Left ventricle myocardium inferior (tissue), 1 donor: ENCODE measurements around the gene UGT1A9. TPM values are rescaled to one million over a fixed set of nuclear protein-coding genes. Genes with fewer than 3 reads are reported as not detected.

Source experiments
- DNase-seq: peaks from one replicate; pipeline ENCODE4 v3.0.0-alpha.2; 2020
- H3K27ac ChIP-seq: fragments of 200-600 bp; replicated peaks from 2 replicates; pipeline ENCODE4 v1.8.0; 2021
- H3K27me3 ChIP-seq: fragments of 200-600 bp; 2 replicates; pipeline ENCODE4 v1.8.0; 2021; ENCODE audit warnings: low read depth
- H3K36me3 ChIP-seq: fragments of 200-600 bp; 2 replicates; pipeline ENCODE4 v1.8.0; 2021
- H3K4me1 ChIP-seq: fragments of 200-600 bp; 2 replicates; pipeline ENCODE4 v1.8.0; 2021
- H3K4me3 ChIP-seq: fragments of 200-600 bp; 2 replicates; pipeline ENCODE4 v1.8.0; 2021; ENCODE audit warnings: mild to moderate bottlenecking, moderate library complexity
- H3K9me3 ChIP-seq: fragments of 200-600 bp; replicated peaks from 2 replicates; pipeline ENCODE4 v1.8.0; 2021
- CTCF ChIP-seq: fragments of 200-600 bp; IDR thresholded peaks from 2 replicates; pipeline ENCODE4 v1.8.0; 2021; ENCODE audit warnings: antibody characterized with exemption, mild to moderate bottlenecking, borderline replicate concordance
- intact Hi-C: fragments of 100-400 bp; cut with micrococcal nuclease; formaldehyde crosslinking; loops from one replicate; pipeline ENCODE4 v1.11.0; 2022
- total RNA-seq: library from RNA; stranded (reverse); fragmentation: NEBNext Ultra II Directional; extraction: Animal tissue kit (Norgen Biotek cat#: 25700); gene quantifications from one replicate; pipeline ENCODE4 v1.2.1, GENCODE V29; 2021
- donor health status: DM: no; HTN: yes; CAD: no; lungs with severe emphysema.

UGT1A9 gene
- total RNA-seq, 1 donor from 2014 or later, result not detected

DNA sequence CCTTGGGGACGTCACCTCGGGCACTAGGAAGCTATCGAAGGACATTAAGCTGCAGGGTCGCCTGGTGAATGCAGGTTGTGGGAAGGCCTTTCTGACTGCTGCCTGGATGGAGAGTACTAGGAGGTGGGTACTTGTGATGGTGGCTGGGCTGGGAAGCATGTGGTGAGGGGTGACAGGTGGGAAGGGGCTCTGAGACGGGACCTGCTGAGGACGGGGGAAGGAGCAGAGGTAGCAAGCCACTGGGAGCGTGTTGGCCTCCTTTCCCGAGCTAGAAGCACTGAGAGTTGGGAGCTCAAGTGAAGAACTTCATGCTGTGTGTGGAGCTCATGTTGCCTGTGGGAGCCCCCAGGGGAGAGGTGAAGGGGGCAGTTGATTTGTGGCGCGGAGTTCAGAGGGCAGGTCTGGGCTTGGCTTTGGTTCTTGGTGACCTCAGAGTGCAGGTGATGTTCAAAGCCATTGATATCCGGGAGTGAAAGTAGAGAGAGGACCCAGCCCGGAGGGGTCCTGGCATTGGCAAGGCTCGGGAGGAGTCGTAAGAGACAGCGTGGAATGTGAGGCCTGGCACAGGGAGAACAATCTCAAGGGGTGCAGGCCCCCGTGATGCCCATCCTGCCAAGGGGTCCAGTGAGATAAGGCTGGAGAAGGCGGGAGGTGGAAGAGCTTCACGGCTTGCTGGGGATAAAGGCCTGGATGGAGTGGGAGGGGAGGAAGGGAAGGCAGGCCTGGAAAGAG is 119.6 kb downstream of the UGT1A9 start:
- Histone ChIP-seq H3K4me3 (no peak overlapping the region), H3K4me1 (no peaks in the 10 kb centered on the region), H3K9me3 (no peaks in the 10 kb centered on the region), H3K27ac (no peak overlapping the region), H3K36me3 (no peaks in the 10 kb centered on the region), H3K27me3 (peaks cover 13% of the 10 kb centered on the region)
- DNase-seq, result no peak
- intact Hi-C loops, result no loop called here
- no peak for TF ChIP-seq CTCF

- Histone ChIP-seq H3K4me1 (no peaks in the 10 kb centered on the region), H3K9me3 (no peaks in the 10 kb centered on the region), H3K4me3 (no peak overlapping the region), H3K27ac (no peak overlapping the region), H3K27me3 (peaks cover 13% of the 10 kb centered on the region), H3K36me3 (no peaks in the 10 kb centered on the region)
- TF ChIP-seq CTCF, result no peak
- intact Hi-C loops, result no loop called here
- DNase-seq, result no peak
These were observed 120.2 kb downstream of the UGT1A9 start for GRCh38 chr2:233791883-233792329.

GRCh38 chr2:233792720-233793119 is 121.0 kb downstream of the UGT1A9 start:
- Histone ChIP-seq H3K27me3 (peaks cover 13% of the 10 kb centered on the region), H3K4me1 (no peaks in the 10 kb centered on the region), H3K27ac (no peak overlapping the region), H3K36me3 (no peaks in the 10 kb centered on the region), H3K4me3 (no peak overlapping the region), H3K9me3 (no peaks in the 10 kb centered on the region)
- intact Hi-C loops, result no loop called here
- no peak for TF ChIP-seq CTCF
- no peak for DNase-seq

DNA sequence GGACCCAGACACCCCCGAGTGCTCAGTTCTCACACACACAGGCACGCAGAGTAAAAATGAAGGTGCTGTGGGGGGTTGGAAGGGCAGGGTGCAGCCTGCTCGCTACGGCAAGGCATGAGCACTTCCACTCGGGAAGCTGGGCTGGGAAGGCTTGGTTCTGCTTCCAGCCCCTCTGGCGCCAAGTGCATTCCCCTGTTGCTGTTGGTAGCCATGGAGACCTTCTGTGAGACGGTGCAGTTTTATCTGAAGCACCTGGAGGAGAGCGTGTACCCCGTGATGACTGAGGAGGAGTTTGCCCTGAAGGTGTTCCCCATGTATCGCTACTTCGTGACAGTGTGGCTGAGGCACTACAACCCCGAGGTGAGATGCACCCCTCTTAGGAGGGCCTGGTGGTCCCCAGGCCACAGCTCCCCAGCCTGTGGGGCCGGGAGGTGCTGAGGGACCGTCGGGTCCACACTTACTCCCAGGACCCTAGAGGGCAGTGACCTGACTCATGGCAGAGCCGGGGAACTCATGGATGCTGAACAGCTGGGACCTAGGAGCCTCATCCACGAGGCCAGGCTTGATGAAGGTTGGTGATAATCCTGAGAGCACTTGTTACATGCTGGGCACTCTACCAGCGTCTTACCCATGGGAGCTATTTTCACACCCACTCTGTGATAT is 121.9 kb downstream of the UGT1A9 start:
- H3K4me1 ChIP-seq, result no peaks in the 10 kb centered on the region
- H3K9me3 ChIP-seq, result no peaks in the 10 kb centered on the region
- no peaks in the 10 kb centered on the region for H3K36me3 ChIP-seq
- H3K4me3 ChIP-seq, result no peak overlapping the region
- intact Hi-C loops, result no loop called here
- no peak overlapping the region for H3K27ac ChIP-seq
- DNase-seq, result no peak
- no peak for TF ChIP-seq CTCF
- peaks cover 13% of the 10 kb centered on the region for H3K27me3 ChIP-seq

DNA sequence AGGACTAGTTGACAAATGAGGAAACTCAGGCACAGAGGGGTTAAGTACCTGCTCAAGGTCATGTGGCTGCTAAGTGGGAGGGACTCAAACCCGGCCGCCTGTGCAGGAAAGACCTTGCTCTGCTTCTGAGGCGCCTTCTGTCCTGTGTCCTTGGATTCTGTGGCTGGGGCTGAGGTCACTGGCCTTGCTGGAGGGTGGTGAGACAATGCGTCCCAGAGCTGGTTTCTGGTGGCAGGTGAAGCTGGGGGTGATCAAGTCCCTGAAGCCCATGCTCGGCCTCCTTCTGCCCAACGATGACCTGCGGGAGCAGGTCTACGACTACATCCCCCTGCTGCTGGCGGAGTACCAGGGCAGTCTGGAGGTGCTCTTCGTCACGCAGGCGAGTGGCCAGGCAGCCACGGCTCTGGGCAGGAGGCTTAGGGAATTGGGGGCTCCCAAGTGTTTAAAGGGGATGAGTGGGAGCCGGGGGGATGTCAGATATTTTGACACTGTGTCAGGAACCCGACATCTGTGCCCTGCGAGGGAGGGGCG is 122.5 kb downstream of the UGT1A9 start:
- TF ChIP-seq CTCF, result no peak
- H3K4me3 ChIP-seq, result no peak overlapping the region
- H3K27ac ChIP-seq, result no peak overlapping the region
- DNase-seq, result no peak
- no peaks in the 10 kb centered on the region for H3K4me1 ChIP-seq
- peaks cover 15% of the 10 kb centered on the region for H3K27me3 ChIP-seq
- no peaks in the 10 kb centered on the region for H3K36me3 ChIP-seq
- H3K9me3 ChIP-seq, result no peaks in the 10 kb centered on the region
- intact Hi-C loops, result no loop called here
